TTC549 (cell line): Measurements from ENCODE around the gene SLAMF8.

Experiments used
- FAIRE-seq: peaks from 2 replicates; lab custom pipeline; 2012; peaks lifted over from hg19 to GRCh38; lab: Jason Lieb, UNC

SLAMF8 gene

GRCh38 chr1:159849626-159850366, 23.1 kb downstream of the SLAMF8 start:
- FAIRE-seq, result no peak

GRCh38 chr1:159851407-159851806, 24.7 kb downstream of the SLAMF8 start:
- no peak for FAIRE-seq

GRCh38 chr1:159853417-159854115, 26.9 kb downstream of the SLAMF8 start:
- no peak for FAIRE-seq

GRCh38 chr1:159854116-159854692, 27.5 kb downstream of the SLAMF8 start:
- FAIRE-seq, result no peak

- FAIRE-seq, result no peak
These were observed 28.1 kb downstream of the SLAMF8 start for GRCh38 chr1:159854693-159855192.

- FAIRE-seq, result no peak
These were observed 29.0 kb downstream of the SLAMF8 start for GRCh38 chr1:159855709-159856108.

- FAIRE-seq, result no peak
These were observed 29.9 kb downstream of the SLAMF8 start for GRCh38 chr1:159856576-159856975.

- FAIRE-seq, result no peak
These were observed 31.2 kb downstream of the SLAMF8 start for GRCh38 chr1:159857889-159858288.

GRCh38 chr1:159859767-159860322, 33.2 kb downstream of the SLAMF8 start:
- FAIRE-seq, result no peak

- no peak for FAIRE-seq
These were observed 33.8 kb downstream of the SLAMF8 start for GRCh38 chr1:159860456-159860855.

GRCh38 chr1:159861218-159861617, 34.5 kb downstream of the SLAMF8 start:
- no peak for FAIRE-seq

GRCh38 chr1:159862031-159862430, 35.4 kb downstream of the SLAMF8 start:
- FAIRE-seq, result no peak

- FAIRE-seq, result no peak
These were observed 35.9 kb downstream of the SLAMF8 start, which contains the start of gene VSIG8 for GRCh38 chr1:159862557-159862956. Gene VSIG8, minus strand, starts transcription at chr1:159862657. Its CDS starts 136 bp downstream, at chr1:159862521.

GRCh38 chr1:159864262-159864661, 37.6 kb downstream of the SLAMF8 start:
- no peak for FAIRE-seq

- FAIRE-seq, result no peak
These were observed 39.4 kb downstream of the SLAMF8 start for GRCh38 chr1:159866066-159866465.

GRCh38 chr1:159866905-159867663, 40.4 kb downstream of the SLAMF8 start:
- no peak for FAIRE-seq

GRCh38 chr1:159867664-159868026, 41.0 kb downstream of the SLAMF8 start:
- no peak for FAIRE-seq

- no peak for FAIRE-seq
These were observed 42.1 kb downstream of the SLAMF8 start for GRCh38 chr1:159868766-159869165.

GRCh38 chr1:159869173-159869572, 42.5 kb downstream of the SLAMF8 start:
- FAIRE-seq, result no peak

GRCh38 chr1:159869607-159870006, 42.9 kb downstream of the SLAMF8 start:
- FAIRE-seq, result no peak

GRCh38 chr1:159870704-159871103, 44.0 kb downstream of the SLAMF8 start:
- no peak for FAIRE-seq

- FAIRE-seq, result no peak
These were observed 46.2 kb downstream of the SLAMF8 start for GRCh38 chr1:159872891-159873290.
